Nephron progenitor cell (in vitro differentiated cells): Measurements from ENCODE around the gene AJAP1.
"Not testable (repeated sequence)": the region's sequence is repeated elsewhere in the genome, so short reads cannot be mapped to it uniquely, and the experiment has no call there.

Experiments used
- DNase-seq: peaks from one replicate; pipeline ENCODE4 v3.0.0; 2021
- H3K27ac Mint-ChIP-seq: 2 replicates; pipeline ENCODE4 v1.8.0; 2021; ENCODE audit warnings: mild to moderate bottlenecking, moderate library complexity, mixed read lengths
- H3K27me3 Mint-ChIP-seq: 2 replicates; pipeline ENCODE4 v1.8.0; 2021; ENCODE audit warnings: mild to moderate bottlenecking, low read depth, mixed read lengths; ENCODE audit not compliant: poor library complexity
- H3K36me3 Mint-ChIP-seq: 2 replicates; pipeline ENCODE4 v1.8.0; 2021; ENCODE audit warnings: low read depth, mixed read lengths
- H3K4me1 Mint-ChIP-seq: 2 replicates; pipeline ENCODE4 v1.8.0; 2021; ENCODE audit warnings: mixed read lengths
- H3K4me3 Mint-ChIP-seq: 2 replicates; pipeline ENCODE4 v1.8.0; 2021; ENCODE audit warnings: mild to moderate bottlenecking, moderate library complexity, mixed read lengths
- H3K9me3 Mint-ChIP-seq: 2 replicates; pipeline ENCODE4 v1.8.0; 2021; ENCODE audit warnings: mild to moderate bottlenecking, moderate library complexity, mixed read lengths
- CTCF ChIP-seq: fragments of 200-600 bp; sonication (generic); IDR thresholded peaks from 2 replicates; pipeline ENCODE4 v1.5.0; 2021; ENCODE audit warnings: antibody characterized with exemption

AJAP1 gene

GRCh38 chr1:4662723-4663122, 8.3 kb downstream of the AJAP1 start:
- DNase-seq = no peak
- peaks cover 22% of the 10 kb centered on the region for H3K9me3 Mint-ChIP-seq
- H3K4me1 Mint-ChIP-seq = peaks cover 48% of the 10 kb centered on the region
- no peak for TF ChIP-seq CTCF
- H3K27ac Mint-ChIP-seq = no peak overlapping the region
- H3K36me3 Mint-ChIP-seq = peaks cover 4% of the 10 kb centered on the region
- no peak overlapping the region for H3K4me3 Mint-ChIP-seq
- peaks cover 39% of the 10 kb centered on the region for H3K27me3 Mint-ChIP-seq

GRCh38 chr1:4664095-4664494, 9.7 kb downstream of the AJAP1 start:
- Mint-ChIP-seq H3K36me3 (peaks cover 4% of the 10 kb centered on the region), H3K4me1 (peaks cover 34% of the 10 kb centered on the region), H3K27ac (no peak overlapping the region), H3K27me3 (peaks cover 25% of the 10 kb centered on the region), H3K9me3 (peaks cover 27% of the 10 kb centered on the region), H3K4me3 (no peak overlapping the region)
- no peak for TF ChIP-seq CTCF
- DNase-seq = no peak

- H3K27me3 Mint-ChIP-seq = peaks cover 21% of the 10 kb centered on the region
- peaks cover 29% of the 10 kb centered on the region for H3K4me1 Mint-ChIP-seq
- H3K4me3 Mint-ChIP-seq = no peak overlapping the region
- H3K36me3 Mint-ChIP-seq = peaks cover 4% of the 10 kb centered on the region
- DNase-seq = no peak
- TF ChIP-seq CTCF = no peak
- peaks cover 27% of the 10 kb centered on the region for H3K9me3 Mint-ChIP-seq
- no peak overlapping the region for H3K27ac Mint-ChIP-seq
These were observed 10.2 kb downstream of the AJAP1 start for GRCh38 chr1:4664606-4665005.

- Mint-ChIP-seq H3K36me3 (peaks cover 4% of the 10 kb centered on the region), H3K27ac (no peak overlapping the region), H3K4me3 (no peak overlapping the region), H3K27me3 (peaks cover 13% of the 10 kb centered on the region), H3K4me1 (peaks cover 26% of the 10 kb centered on the region), H3K9me3 (peaks cover 27% of the 10 kb centered on the region)
- no peak for TF ChIP-seq CTCF
- DNase-seq = no peak
These were observed 11.0 kb downstream of the AJAP1 start for GRCh38 chr1:4665456-4665855.

GRCh38 chr1:4666683-4667082, 12.3 kb downstream of the AJAP1 start:
- not testable (repeated sequence) for H3K27ac Mint-ChIP-seq, DNase-seq, H3K36me3 Mint-ChIP-seq, H3K4me3 Mint-ChIP-seq
- H3K9me3 Mint-ChIP-seq = peaks cover 27% of the 10 kb centered on the region
- H3K27me3 Mint-ChIP-seq = peaks cover 11% of the 10 kb centered on the region
- peaks cover 18% of the 10 kb centered on the region for H3K4me1 Mint-ChIP-seq

GRCh38 chr1:4668743-4669700, 14.6 kb downstream of the AJAP1 start:
- no peak for TF ChIP-seq CTCF
- Mint-ChIP-seq H3K36me3 (peaks cover 4% of the 10 kb centered on the region), H3K27me3 (peaks cover 7% of the 10 kb centered on the region), H3K9me3 (peaks cover 27% of the 10 kb centered on the region), H3K4me3 (no peak overlapping the region), H3K4me1 (peaks cover 10% of the 10 kb centered on the region), H3K27ac (peak overlapping the region; percentile 83)
- DNase-seq = no peak
